ENCODE data around the gene TSPAN15. TPM values are rescaled to one million over a fixed set of nuclear protein-coding genes. Genes with fewer than 3 reads are reported as not detected.

The TSPAN15 gene
- total RNA-seq = 100 to 1,000 TPM; 142 to 145 TPM
- long read RNA-seq, transcript TSPAN15-201 (8 exons, 1,698 nt) = major isoform, 143 of 181 reads
- long read RNA-seq, partial matches to known transcripts = 8 of 181 reads
- long read RNA-seq, other reads (novel, unspliced or antisense) = 30 of 181 reads

DNA sequence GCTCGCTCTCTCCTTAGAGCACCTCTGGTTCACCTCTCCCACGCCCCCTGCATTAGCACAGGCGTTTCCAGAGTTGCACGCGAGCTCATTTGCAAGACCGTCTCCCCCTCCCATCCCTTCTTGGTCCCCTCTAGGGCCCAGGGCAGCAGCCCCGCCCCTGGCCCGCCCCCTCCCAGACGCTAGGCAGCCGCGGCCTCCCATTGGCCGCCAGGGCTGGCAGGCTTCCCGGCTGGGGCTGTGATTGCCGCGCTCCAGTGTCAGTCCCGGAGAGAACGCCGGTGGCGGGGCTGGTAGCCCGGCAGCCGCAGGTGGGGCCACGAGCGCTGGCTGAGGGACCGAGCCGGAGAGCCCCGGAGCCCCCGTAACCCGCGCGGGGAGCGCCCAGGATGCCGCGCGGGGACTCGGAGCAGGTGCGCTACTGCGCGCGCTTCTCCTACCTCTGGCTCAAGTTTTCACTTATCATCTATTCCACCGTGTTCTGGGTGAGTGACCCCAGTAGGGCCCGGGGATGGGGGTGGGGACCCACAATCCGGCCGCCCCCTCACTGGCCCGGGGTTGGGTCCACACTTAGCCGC is at the start of gene TSPAN15:
Gene TSPAN15 (plus strand): TSS at position 257 of the 575 bp plus-strand sequence. CDS start 130 bp downstream, at position 387.
- peak; percentile 76 for ATAC-seq
- intact Hi-C loops (cut with DNase I, micrococcal nuclease) = no loop called here
- peak; percentile 94 to 95 for DNase-seq

DNA sequence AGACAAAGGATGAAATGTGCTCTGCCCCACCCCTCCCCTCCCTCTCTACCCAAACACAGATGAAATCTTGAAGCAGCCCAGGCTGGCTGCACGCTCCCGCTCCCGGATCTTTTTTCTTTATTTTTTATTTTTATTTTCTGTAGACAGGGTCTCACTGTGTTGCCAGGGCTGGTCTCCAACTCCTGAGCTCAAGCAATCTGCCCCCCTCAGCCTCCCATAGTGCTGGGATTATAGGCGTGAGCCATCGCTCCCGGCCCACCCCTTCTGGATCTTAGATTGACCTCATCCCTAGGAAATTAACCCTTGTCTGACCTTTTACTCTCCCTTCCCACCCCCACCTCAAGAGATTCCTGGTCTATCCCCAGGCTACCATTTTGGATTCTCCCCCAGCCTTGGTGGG is 48.9 kb upstream of the TSPAN15 start:
- ATAC-seq = no peak
- intact Hi-C loops (cut with DNase I, micrococcal nuclease) = no loop called here
- DNase-seq = no peak

DNA sequence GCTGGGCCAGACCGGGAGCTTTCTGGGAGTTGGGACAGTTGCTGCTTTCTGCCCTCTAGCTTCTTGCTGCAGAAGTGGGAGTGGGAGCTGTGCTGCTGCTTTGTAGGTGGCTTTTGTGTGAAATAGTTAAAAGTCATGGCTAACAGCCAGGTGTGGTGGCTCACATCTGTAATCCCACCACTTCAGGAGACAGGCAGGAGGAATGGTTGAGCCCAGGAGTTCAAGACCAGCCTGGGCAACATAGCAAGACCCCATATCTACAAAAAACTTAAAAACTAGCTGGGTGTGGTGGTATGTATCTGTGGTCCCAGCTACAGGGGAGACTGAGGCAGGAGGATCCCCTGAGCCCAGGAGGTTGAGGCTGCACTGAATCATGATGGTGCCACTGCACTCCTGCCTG is 48.2 kb upstream of the TSPAN15 start:
- DNase-seq = no peak
- ATAC-seq = no peak
- intact Hi-C loops (cut with DNase I, micrococcal nuclease) = no loop called here

DNA sequence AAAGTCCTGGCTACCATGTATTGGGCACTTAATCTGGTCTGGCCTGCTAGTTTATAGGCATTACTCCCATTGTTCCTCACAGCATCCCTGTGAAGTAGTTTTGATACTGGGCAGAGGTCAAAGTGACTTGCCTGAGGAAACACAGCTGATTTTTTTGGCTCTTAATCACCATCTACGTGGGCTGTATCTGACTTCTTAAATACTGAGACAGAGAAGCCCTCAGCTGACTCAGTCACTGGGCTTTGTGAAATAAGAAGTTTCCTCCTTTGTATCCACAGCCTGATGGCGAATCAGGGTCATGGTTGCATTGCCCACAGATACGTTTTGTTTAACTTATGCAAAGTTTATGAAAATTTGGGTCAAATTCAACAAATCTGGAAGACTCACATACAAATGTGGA is 47.7 kb upstream of the TSPAN15 start:
- ATAC-seq = no peak
- intact Hi-C loops (cut with DNase I, micrococcal nuclease) = no loop called here
- DNase-seq = no peak

DNA sequence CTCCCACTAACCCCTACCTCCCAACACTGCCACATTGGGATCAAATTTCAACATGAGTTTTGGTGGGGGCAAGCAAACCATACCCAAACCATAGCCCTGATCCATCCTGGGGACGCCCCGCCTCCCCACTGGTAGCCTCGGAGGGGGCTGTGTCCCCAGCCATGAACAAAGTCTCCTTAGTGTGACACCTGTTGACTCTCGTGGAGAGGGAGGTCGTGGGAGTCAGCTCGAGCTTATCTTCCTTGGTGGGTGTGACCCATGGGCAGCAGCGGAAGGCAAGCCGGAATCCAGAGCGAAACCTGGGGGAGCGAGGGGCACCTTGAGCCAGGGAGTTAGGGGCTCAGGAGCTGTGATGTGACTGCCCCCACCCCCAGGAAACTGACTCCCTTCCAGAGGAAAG is 46.5 kb upstream of the TSPAN15 start:
- intact Hi-C loops (cut with DNase I, micrococcal nuclease) = no loop called here
- ATAC-seq (no peak), DNase-seq (no peak)

DNA sequence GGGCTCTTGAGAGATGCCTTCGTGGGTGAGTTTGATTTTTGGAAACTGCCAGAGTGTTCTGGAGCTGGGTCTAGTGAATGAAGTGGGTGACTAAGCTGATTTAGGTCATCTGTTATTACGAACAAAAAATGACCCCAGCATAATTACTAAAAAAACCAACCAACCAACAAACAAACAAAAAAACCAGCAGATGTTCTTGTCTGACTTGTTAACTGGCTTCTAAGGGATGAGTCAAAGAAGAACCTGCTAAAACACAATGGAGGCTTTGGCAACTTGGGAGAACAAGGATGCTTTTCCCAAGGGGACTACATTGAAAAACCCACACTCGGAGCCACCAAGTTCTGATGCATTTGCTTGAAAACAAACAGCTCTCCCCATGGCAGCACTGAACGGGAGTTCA is 46.0 kb upstream of the TSPAN15 start:
- intact Hi-C loops (cut with DNase I, micrococcal nuclease) = no loop called here
- DNase-seq = no peak
- ATAC-seq = no peak

DNA sequence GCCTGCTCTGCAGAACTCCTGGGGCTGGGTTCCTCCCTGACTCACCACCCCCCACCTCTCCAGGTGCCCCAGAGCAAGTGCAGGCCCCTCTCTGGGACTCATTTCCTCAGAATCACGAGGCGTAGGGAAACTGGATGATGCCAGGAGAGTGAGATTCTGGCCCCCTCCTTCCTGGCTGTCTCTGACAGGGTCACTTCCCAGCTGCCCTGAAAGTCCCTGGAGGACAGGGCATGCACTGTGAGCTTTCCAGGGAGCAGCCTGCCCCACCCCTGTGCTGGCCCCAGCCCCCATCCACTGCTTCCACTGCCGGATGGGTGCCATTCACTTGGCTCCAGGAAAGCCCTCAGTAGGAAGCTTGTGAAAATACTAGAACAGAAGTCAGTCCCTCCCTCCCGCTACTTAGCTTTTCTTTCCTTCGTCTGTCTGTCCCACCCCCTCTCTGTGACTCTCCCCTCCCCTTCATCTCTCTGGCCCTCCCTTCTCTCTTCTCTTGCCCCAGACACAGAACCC is 44.9 kb upstream of the TSPAN15 start:
- DNase-seq (no peak), ATAC-seq (peak; percentile 27)
- intact Hi-C loops (cut with DNase I, micrococcal nuclease) = no loop called here

DNA sequence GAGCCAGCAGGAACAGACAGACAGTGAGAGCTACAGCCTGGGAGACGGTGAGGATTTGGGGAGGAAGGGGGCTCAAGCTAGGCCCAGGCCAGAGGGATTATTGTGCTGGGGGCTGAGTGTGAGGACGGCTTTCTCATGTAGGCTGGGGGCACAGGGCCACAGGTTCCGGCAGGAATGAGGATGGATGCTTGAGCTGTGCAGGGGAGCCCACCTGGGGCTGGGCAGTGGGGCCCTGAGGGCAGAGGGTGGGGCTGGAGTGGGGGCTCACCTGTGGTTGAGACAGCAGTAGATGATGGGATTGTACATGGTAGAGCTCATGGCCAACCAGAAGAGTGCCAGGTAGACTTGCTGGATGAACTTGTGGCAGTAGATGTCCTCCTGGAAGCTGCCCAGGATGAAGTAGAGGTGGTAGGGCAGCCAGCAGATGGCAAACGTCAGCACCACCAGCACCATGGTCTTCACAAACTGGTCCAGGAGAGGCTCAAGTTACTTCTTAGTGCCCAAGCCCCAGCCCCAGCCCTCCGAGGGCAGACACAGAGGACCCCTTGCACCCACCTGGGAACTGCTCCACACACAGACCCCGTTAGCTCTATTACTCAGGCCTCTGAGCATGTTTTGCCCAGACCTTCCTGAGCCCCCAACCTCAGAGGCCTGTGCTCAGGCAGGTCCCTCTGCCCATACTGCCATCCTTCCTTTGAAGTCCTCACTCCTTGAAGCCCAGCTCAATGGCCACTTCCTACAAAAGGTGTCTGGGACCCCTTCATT is 44.3 kb upstream of the TSPAN15 start:
- intact Hi-C loops (cut with DNase I, micrococcal nuclease) = no loop called here
- ATAC-seq (no peak), DNase-seq (no peak)

DNA sequence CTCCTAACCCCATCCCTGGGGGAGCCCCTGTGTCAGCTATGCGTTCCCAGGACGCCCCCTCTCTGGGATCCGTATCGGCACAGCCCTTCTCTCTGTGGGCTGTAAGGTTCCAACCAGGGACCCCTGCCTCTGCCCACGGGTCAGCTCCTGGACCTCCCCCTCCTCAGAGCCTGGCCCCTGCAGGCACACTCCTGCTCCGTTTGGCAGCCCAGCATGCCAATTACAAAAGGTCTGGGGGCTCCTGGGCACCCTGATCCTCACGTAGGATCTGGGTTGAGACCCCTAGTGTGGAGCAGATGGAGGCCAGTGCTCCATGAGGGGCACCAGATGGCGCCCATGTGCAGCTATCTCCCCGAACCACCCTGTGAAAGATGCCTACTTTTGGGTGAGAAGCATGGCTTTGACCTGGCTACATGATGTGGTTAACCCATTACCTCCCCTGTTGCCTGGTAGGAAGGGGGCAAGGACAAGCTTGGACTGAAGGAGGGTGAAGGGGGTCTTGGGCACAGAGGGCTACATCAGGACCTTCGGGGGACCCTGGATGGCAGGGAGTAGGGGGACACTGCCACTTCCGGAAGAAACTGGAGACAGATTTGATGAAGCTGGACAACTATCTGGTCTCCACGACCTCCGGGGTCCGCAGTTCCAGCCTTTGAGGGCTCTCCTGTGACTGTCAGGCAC is 43.5 kb upstream of the TSPAN15 start:
- intact Hi-C loops (cut with DNase I, micrococcal nuclease) = no loop called here
- ATAC-seq (peak; percentile 8), DNase-seq (no peak)

DNA sequence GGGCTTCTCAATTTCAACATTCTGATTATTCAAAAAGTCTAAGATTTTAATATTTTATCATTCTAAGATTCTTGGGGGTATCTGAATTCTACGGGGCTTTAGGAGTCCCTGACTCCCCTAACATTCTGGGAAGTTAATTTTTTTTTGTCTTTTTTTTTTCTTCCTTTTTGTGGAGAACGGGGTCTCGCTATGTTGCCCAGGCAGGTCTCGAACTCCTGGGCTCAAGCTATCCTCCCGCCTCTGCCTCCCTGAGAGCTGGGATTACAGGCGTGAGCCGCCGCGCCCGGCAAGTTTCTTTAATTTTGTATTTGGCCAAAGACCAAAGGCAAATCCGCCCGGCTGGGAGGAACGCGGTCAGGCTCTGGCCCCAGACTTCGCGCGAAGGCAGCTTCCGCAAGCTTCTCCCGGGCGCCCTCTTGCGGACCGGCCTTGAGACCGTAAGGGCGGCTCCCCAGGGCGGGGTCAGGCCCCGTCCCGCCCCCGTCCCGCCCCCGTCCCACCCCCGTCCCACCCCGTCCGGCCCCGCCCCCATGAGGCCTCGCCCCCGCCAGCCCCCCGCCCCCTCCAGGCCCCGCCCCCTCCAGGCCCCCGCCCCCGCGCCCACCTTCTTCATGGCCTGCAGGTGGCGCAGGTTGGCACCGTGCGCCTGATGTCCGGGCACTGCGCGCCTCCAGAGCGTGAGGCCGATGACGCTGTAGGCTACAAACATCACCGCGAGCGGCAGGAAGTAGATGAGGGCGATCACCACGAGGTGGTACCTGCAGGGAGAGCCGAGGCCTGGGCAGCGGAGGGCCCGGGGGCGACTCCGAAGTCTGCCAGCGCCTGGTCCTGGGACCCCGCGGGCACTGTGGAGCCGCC is 42.7 kb upstream of the TSPAN15 start:
- ATAC-seq (peak; percentile 83), DNase-seq (peak; percentile 94 to 99)
- intact Hi-C loops (cut with DNase I, micrococcal nuclease) = no loop called here

DNA sequence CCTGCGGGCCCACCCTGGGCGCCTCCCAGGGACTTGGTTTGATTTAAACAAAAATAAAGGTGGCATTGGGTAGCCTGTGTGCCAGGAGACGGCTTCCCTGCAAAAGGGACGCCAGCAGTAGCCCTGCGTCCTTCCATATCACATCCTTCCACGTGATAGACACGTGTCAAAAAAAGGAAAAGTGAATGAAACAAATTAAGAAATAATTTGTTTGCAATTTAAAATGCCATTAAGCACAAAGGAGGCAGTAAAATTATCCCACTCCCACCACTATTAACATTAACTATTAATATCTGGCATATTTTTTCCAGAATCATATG is 42.1 kb upstream of the TSPAN15 start:
- DNase-seq = no peak
- intact Hi-C loops (cut with DNase I, micrococcal nuclease) = no loop called here
- no peak for ATAC-seq

DNA sequence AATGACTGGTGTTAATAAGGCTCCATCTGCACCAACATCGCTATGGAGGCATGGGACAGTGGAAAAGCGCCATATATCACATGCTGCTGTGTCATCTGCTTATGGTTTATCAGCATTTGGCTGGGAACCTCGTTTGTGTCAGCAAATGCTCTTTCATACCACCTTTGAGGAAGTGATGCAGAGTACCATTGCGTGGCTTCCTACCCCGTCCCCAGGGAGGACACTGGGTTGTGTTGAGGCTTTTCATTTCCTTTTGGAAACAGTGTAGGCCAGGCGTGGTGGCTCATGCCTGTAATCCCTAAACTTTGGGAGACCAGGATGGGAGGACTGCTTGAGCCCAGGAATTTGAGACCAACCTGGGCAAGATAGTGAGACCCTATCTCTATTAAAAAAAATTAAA is 41.3 kb upstream of the TSPAN15 start:
- intact Hi-C loops (cut with DNase I, micrococcal nuclease) = loop anchor here in 1 of 2 donors (5.0 kb wide), 1 partner anchor 97 kb away; no protein-coding TSS in a partner anchor
- DNase-seq (no peak), ATAC-seq (no peak)

DNA sequence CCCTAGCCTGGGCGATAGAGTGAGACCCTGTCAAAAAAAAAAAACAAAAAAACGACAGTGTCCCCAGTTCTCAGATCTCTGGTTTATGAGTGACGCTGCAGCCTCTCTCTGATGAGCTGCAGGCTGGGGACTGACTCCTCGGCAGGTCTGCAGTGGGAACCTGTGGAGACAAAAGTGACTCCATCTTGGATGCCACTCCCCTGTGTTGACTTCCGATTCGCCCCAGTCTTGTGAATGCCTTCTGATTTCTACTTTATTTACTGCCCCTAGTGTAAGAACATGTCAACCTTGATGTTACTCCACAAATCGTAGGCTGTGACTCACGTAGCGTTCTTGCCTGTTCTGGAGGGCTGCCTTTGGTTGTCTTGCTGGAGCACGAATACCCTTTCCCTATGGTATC is 40.8 kb upstream of the TSPAN15 start:
- no peak for ATAC-seq
- DNase-seq = no peak
- intact Hi-C loops (cut with DNase I, micrococcal nuclease) = loop anchor here in 1 of 2 donors (5.0 kb wide), 1 partner anchor 97 kb away; no protein-coding TSS in a partner anchor

DNA sequence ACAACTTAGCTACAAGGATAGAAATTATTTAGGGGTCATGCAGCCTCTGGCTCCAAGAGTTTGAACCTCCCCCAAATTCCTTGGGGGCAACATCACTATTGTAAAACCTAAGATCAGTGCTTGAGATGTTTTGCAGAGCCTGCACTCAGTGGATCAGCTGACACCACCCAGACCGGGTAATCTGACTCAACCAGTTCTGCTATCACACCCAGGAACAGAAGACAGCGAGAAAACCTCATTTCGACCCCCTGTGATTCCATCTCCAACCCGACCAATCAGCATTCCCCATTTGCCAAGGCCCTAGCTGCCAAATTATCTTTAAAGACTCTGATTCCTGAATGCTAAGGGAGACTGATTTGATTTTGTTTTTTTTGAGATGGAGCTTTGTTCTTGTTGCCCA is 39.8 kb upstream of the TSPAN15 start:
- no peak for DNase-seq
- ATAC-seq = no peak

DNA sequence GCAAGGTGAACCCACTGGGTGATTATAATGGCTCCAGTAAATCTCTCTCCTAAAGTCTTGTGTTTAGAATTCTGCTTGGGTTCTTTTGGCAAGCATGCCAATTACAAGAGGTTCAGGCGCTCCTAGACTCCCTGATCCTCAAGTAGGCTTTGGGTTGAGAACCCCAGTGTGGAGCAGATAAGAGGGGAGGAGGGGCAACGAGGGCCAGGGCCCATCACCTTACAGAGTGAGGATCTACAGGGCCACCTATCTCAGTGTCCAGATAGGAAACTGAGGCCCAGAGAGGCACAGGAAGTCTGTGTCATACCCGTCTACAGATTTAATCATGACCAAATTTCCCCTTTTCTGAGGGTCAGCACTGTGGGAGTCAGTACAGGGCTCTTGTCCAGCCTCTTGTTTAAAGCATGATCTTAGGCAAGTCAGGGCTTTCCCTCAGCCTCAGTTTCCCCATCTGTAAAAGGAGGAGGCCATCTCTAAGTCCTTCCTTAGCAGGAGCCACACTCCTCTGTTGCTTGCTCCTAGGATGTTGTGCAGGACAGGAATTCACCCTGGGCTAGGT is 39.0 kb upstream of the TSPAN15 start:
- intact Hi-C loops (cut with DNase I, micrococcal nuclease) = loop anchor here in 1 of 2 donors (5.0 kb wide), 1 partner anchor 95 kb away; no protein-coding TSS in a partner anchor
- ATAC-seq (no peak), DNase-seq (no peak)

More for the DNA sequence above, 39.8 kb upstream of the TSPAN15 start:
- intact Hi-C loops (cut with DNase I, micrococcal nuclease) = loop anchor here in 1 of 2 donors (5.0 kb wide), 1 partner anchor 96 kb away; no protein-coding TSS in a partner anchor

DNA sequence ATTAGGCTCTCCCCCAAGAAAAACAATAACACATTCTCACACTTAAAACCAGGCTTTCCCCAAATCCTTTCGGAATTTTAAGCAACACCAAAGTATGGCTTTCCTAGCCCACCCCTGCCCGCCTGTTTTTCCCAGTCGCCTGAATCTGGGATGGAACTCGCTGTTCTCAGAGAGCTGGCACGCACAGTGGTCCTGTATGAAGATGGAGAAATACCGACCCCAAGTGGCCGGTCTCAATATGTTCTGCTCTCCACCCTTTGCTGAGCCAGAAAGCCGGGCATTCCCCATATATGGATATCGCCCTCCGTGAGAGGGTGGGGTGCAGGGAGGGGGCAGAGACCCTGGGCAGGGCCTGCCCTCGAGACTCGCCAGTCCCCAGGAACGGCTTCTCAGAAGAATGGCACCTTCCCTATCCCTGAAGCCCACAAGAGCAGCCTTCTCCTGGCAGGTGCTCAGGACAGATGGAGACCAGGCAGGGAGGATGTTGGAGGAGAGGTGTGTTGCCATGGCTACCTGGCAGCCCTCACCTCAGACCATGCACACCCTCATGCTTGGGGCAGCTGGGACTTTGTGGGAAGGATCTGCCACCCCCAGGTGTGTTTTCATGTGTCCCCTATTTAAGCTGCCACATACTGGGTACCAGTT is 37.9 kb upstream of the TSPAN15 start:
- intact Hi-C loops (cut with DNase I, micrococcal nuclease) = loop anchor here in 1 of 2 donors (5.0 kb wide), 1 partner anchor 94 kb away; no protein-coding TSS in a partner anchor
- ATAC-seq = no peak
- peak; percentile 51 to 72 for DNase-seq
